CD4-positive, alpha-beta memory T cell (primary cell): ENCODE results near the gene ZNF32. TPM values are rescaled to one million over a fixed set of nuclear protein-coding genes. Genes with fewer than 3 reads are reported as not detected.

Source experiments
- CTCF ChIA-PET: fragments of 350-600 bp; sonication (Branson Sonifier 250); formaldehyde crosslinking; loops from one replicate; lab custom pipeline; 2021; ENCODE audit warnings: inconsistent platforms; ENCODE audit not compliant: partially characterized antibody; lab: Charles Lee
- POLR2A ChIA-PET: fragments of 350-600 bp; sonication (Branson Sonifier 250); formaldehyde crosslinking; loops from one replicate; lab custom pipeline; 2021; ENCODE audit not compliant: partially characterized antibody; lab: Charles Lee
- DNase-seq, 5 donors: peaks; one replicate each; pipeline versions ENCODE4 v3.0.0 to v3.0.0-alpha.2; 2020 to 2022; ENCODE audit warnings: mixed read lengths in 1 of 5
- H3K27ac ChIP-seq: one replicate; pipeline ENCODE4 v1.7.0; 2013; ENCODE audit warnings: low read depth, low read length
- H3K27me3 ChIP-seq: 2 replicates; pipeline ENCODE4 v1.7.0; 2013; ENCODE audit warnings: mild to moderate bottlenecking, low read length, moderate library complexity; ENCODE audit not compliant: insufficient read depth
- H3K36me3 ChIP-seq: 2 replicates; pipeline ENCODE4 v1.7.0; 2013; ENCODE audit warnings: mild to moderate bottlenecking, low read length, moderate library complexity; ENCODE audit not compliant: insufficient read depth
- H3K4me1 ChIP-seq: 2 replicates; pipeline ENCODE4 v1.7.0; 2013; ENCODE audit warnings: mild to moderate bottlenecking, low read length, moderate library complexity; ENCODE audit not compliant: insufficient read depth
- H3K4me3 ChIP-seq, 2 donors: one replicate each; pipeline ENCODE4 v1.7.0; 2013; ENCODE audit warnings: low read length in 2 of 2, mild to moderate bottlenecking in 1 of 2
- H3K9me3 ChIP-seq, 2 donors: one replicate each; pipeline ENCODE4 v1.7.0; 2013; ENCODE audit warnings: low read length in 2 of 2, control low read depth in 1 of 2; ENCODE audit not compliant: control insufficient read depth in 1 of 2
- H3K27ac Mint-ChIP-seq, 7 donors: one replicate each; pipeline ENCODE4 v1.8.0; 2020 to 2021; ENCODE audit warnings: mixed read lengths in 7 of 7, mild to moderate bottlenecking in 6 of 7, inconsistent platforms in 3 of 7, moderate library complexity in 3 of 7
- H3K27me3 Mint-ChIP-seq, 2 donors: one replicate each; pipeline ENCODE4 v1.8.0; 2020 to 2021; ENCODE audit warnings: mixed read lengths in 2 of 2
- H3K36me3 Mint-ChIP-seq, 2 donors: one replicate each; pipeline ENCODE4 v1.8.0; 2020 to 2021; ENCODE audit warnings: mixed read lengths in 2 of 2, inconsistent platforms in 1 of 2, mild to moderate bottlenecking in 1 of 2
- H3K4me1 Mint-ChIP-seq, 4 donors: one replicate each; pipeline ENCODE4 v1.8.0; 2020 to 2021; ENCODE audit warnings: mixed read lengths in 4 of 4, mild to moderate bottlenecking in 1 of 4
- H3K4me3 Mint-ChIP-seq, 8 donors: one replicate each; pipeline ENCODE4 v1.8.0; 2020 to 2021; ENCODE audit warnings: mixed read lengths in 8 of 8, mild to moderate bottlenecking in 7 of 8, moderate library complexity in 6 of 8, inconsistent platforms in 3 of 8
- H3K9me3 Mint-ChIP-seq, 8 donors: one replicate each; pipeline ENCODE4 v1.8.0; 2020 to 2021; ENCODE audit warnings: mixed read lengths in 8 of 8, mild to moderate bottlenecking in 5 of 8, inconsistent platforms in 3 of 8, moderate library complexity in 1 of 8
- intact Hi-C: fragments of 100-400 bp; cut with micrococcal nuclease; formaldehyde crosslinking; loops from one replicate; pipeline ENCODE4 v1.15.1; 2023
- polyA plus RNA-seq, 2 donors: library from polyadenylated mRNA; unstranded; fragments of 300-500 nt; fragmentation: Illumina TruSeq; gene quantifications; one replicate each; pipeline ENCODE4 v1.2.3, GENCODE V29; 2021
- total RNA-seq, 2 experiments: library from RNA; stranded (reverse); gene quantifications; one replicate each; pipeline ENCODE4 v1.2.3, GENCODE V29; 2021

Gene ZNF32
- total and polyA plus RNA-seq, 4 experiments from 2014 or later: 35.5 to 92.6 (median 58.2) TPM

DNA sequence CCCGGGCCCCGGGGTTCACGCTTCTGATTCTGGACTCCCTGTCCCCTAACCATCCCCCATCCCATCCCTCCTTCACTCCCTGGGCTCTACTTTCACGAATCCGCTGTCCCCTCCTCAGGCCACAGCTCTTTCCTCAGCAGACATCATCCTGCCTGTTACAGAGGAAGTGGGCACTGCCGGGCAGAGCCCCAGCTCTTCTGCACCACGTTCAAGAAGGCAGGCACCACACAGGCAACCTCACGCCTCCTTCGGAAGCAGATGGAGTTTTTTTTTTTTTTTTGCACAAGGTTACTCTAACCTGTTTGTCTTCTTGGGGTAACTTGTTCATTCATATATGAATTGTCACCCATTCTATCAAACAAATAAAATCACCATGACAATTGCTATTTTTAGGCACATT, 17.9 kb upstream of the ZNF32 start:
- Histone ChIP-seq H3K36me3 (no peaks in the 10 kb centered on the region), H3K27ac (no peak overlapping the region), H3K9me3 (no peaks in the 10 kb centered on the region), H3K4me1 (no peaks in the 10 kb centered on the region), H3K4me3 (no peak overlapping the region), H3K27me3 (peaks cover 10% of the 10 kb centered on the region)
- intact Hi-C loops: no loop called here
- H3K36me3 Mint-ChIP-seq: no peaks in the 10 kb centered on the region
- CTCF ChIA-PET: interaction anchor here (0.6 to 1.4 kb wide), 4 partner anchors 18 to 1191 kb away, joined by 3 to 5 read pairs (median 4); partner anchors contain the start of gene ZNF32
- no peak overlapping the region for H3K4me3 Mint-ChIP-seq
- peaks cover 28 to 36% of the 10 kb centered on the region in 2 donors for H3K27me3 Mint-ChIP-seq
- H3K9me3 Mint-ChIP-seq: peaks cover 0 to 6% (median 0%) of the 10 kb centered on the region in 8 donors
- peaks cover 0 to 6% (median 1%) of the 10 kb centered on the region in 4 donors for H3K4me1 Mint-ChIP-seq
- DNase-seq: no peak
- no peak overlapping the region for H3K27ac Mint-ChIP-seq
- POLR2A ChIA-PET: no interaction called here

DNA sequence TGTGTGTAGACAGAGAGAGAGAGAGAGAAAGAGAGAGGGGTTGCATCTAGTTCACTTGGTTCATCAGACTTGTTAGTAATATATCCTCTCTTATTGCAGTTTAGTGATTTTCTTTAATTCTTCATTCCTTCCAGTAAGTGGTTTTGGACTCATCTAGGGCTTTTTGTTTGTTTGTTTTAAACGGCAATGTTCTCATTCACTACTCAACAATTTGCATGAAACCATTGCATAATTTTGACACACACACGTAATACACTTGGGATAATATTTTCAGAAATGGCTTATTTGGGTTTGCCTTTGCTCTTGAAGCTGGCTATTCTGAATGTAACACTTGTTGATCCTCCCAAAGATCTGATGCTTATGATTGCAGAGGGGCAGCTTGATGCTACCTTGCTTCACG, 16.4 kb upstream of the ZNF32 start:
- H3K27ac ChIP-seq: no peak overlapping the region
- no peak overlapping the region for H3K4me3 Mint-ChIP-seq

DNA sequence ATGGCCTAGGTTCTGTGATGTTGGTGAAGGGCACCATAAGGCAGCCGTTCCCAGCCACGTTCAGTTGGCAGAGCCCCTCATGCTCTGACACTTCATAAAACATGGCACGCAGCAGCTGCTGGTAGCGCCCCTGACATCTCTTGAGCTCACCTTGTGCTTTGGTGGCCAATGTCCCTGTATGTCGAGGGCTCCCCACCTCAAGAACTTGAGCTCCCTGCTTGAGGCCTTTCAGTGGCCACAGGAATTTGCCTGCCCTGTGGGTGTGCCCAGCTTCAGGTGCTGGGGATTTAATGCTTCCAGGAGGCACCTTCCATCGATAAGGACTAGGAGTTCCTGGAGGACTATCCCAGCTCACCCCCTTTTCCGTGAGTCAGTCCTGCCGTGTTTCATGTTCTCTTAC, 9.5 kb upstream of the ZNF32 start:
- Histone ChIP-seq H3K36me3 (no peaks in the 10 kb centered on the region), H3K27ac (no peak overlapping the region), H3K4me1 (no peaks in the 10 kb centered on the region), H3K4me3 (no peak overlapping the region), H3K9me3 (no peaks in the 10 kb centered on the region), H3K27me3 (no peaks in the 10 kb centered on the region)
- CTCF ChIA-PET: interaction anchor here (1.0 kb wide), 1 partner anchor 728 kb away, joined by 3 read pairs; no protein-coding TSS in a partner anchor
- DNase-seq: no peak
- no peaks in the 10 kb centered on the region for H3K4me1 Mint-ChIP-seq
- peaks cover 0 to 5% (median 0%) of the 10 kb centered on the region in 8 donors for H3K9me3 Mint-ChIP-seq
- H3K27me3 Mint-ChIP-seq: peaks cover 9 to 10% of the 10 kb centered on the region in 2 donors
- no peak overlapping the region for H3K27ac Mint-ChIP-seq
- no peak overlapping the region for H3K4me3 Mint-ChIP-seq
- intact Hi-C loops: no loop called here
- H3K36me3 Mint-ChIP-seq: no peaks in the 10 kb centered on the region
- POLR2A ChIA-PET: no interaction called here

More for the DNA sequence above, 16.4 kb upstream of the ZNF32 start:
- Mint-ChIP-seq H3K36me3 (no peaks in the 10 kb centered on the region), H3K9me3 (peaks cover 0 to 6% (median 0%) of the 10 kb centered on the region in 8 donors), H3K27ac (no peak overlapping the region), H3K27me3 (peaks cover 24 to 29% of the 10 kb centered on the region in 2 donors), H3K4me1 (peaks cover 0 to 5% (median under 1%) of the 10 kb centered on the region in 4 donors)
- Histone ChIP-seq H3K4me1 (no peaks in the 10 kb centered on the region), H3K4me3 (no peak overlapping the region), H3K9me3 (no peaks in the 10 kb centered on the region), H3K36me3 (no peaks in the 10 kb centered on the region), H3K27me3 (peaks cover 10% of the 10 kb centered on the region)
- no peak for DNase-seq
- ChIA-PET POLR2A (no interaction called here), CTCF (no interaction called here)
- intact Hi-C loops: no loop called here

DNA sequence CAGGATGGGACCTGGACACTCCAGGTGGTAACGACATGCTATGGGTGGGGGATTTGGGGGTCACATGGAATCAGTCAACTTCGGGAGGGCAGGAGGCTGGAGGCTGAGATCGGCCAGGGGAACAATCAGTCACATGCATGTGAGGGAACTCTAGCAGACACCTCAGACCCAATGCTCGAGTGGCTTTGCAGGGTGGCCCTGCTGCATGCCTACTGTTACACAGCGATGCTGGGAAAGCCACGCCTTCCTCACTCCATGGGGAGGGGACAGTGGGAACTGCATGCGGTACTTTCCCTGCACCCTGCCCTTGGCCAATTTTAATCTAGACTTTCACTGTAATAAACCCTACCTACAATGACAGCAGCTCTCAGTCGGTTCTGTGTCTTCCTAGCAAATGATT, 6.6 kb upstream of the ZNF32 start:
- Mint-ChIP-seq H3K27me3 (peaks cover 11 to 13% of the 10 kb centered on the region in 2 donors), H3K36me3 (no peaks in the 10 kb centered on the region), H3K4me1 (peaks cover 0 to 2% (median 0%) of the 10 kb centered on the region in 4 donors), H3K27ac (peak overlapping the region in 1 of 7 donors; percentile 6), H3K4me3 (no peak overlapping the region), H3K9me3 (peaks cover 0 to 2% (median 0%) of the 10 kb centered on the region in 8 donors)
- no peaks in the 10 kb centered on the region for H3K36me3 ChIP-seq
- ChIA-PET POLR2A (no interaction called here), CTCF (no interaction called here)
- no peak overlapping the region for H3K27ac ChIP-seq
- no peaks in the 10 kb centered on the region for H3K9me3 ChIP-seq
- intact Hi-C loops: no loop called here
- H3K4me1 ChIP-seq: no peaks in the 10 kb centered on the region
- no peak overlapping the region for H3K4me3 ChIP-seq
- H3K27me3 ChIP-seq: no peaks in the 10 kb centered on the region
- no peak for DNase-seq

DNA sequence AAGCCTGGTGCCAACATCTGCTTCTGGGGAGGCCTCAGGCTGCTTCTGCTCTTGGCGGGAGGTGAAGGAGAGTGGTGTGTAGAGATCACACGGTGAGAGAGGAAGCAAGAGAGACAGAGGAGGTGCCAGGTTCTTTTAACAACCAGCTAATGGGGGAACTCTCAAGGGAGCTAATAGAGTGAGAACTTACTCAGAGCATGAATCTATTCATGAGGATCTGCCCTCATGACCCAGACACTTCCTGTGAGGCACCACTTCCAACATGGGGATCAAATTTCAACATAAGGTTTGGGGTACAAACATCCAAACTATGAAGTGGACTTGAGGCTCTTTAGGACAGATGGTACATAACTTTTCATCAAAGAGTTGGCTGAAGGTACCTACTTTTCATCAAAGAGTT, 5.1 kb upstream of the ZNF32 start:
- Histone ChIP-seq H3K4me3 (no peak overlapping the region), H3K27ac (no peak overlapping the region), H3K9me3 (no peaks in the 10 kb centered on the region), H3K36me3 (no peaks in the 10 kb centered on the region), H3K27me3 (no peaks in the 10 kb centered on the region), H3K4me1 (peaks cover 8% of the 10 kb centered on the region)
- peaks cover 0 to 2% (median 0%) of the 10 kb centered on the region in 8 donors for H3K9me3 Mint-ChIP-seq
- ChIA-PET POLR2A (no interaction called here), CTCF (interaction anchor here (1.4 kb wide), 1 partner anchor 36 kb away, joined by 4 read pairs; no protein-coding TSS in a partner anchor)
- peaks cover 6 to 16% (median 8%) of the 10 kb centered on the region in 4 donors for H3K4me1 Mint-ChIP-seq
- peaks cover 11 to 12% of the 10 kb centered on the region in 2 donors for H3K27me3 Mint-ChIP-seq
- no peak overlapping the region for H3K4me3 Mint-ChIP-seq
- DNase-seq: no peak
- no peak overlapping the region for H3K27ac Mint-ChIP-seq
- intact Hi-C loops: no loop called here
- H3K36me3 Mint-ChIP-seq: peaks cover 0 to 3% of the 10 kb centered on the region in 2 donors

DNA sequence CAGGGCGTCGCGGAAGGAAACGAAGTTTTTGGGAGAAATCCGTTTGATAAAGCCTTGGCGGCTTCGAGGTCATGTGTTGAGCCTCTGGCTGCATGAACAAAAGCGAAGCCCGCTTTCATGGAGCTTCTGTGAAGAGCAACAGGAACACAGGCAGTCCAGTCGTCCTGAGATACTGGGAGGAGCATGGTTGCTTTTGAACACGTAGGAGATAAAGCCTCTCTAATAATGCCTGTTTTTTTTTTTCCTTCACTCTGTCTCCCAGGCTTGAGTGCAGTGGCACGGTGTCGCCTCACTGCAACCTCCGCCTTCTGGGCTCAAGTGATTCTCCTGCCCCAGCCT, 473 bp upstream of the ZNF32 start:
- Histone ChIP-seq H3K9me3 (peaks cover 0 to 20% of the 10 kb centered on the region in 2 donors), H3K36me3 (peaks cover 19% of the 10 kb centered on the region), H3K4me3 (peak overlapping the region; percentile 66 to 78), H3K27ac (peak overlapping the region; percentile 76), H3K27me3 (no peaks in the 10 kb centered on the region), H3K4me1 (peaks cover 18% of the 10 kb centered on the region)
- Mint-ChIP-seq H3K4me1 (peaks cover 11 to 38% (median 18%) of the 10 kb centered on the region in 4 donors), H3K9me3 (peaks cover 3 to 34% (median 24%) of the 10 kb centered on the region in 8 donors), H3K4me3 (peak overlapping the region; percentile 93 to 98 (median 94)), H3K36me3 (peaks cover 33 to 37% of the 10 kb centered on the region in 2 donors), H3K27me3 (peaks cover 8% of the 10 kb centered on the region in 2 donors), H3K27ac (peak overlapping the region; percentile 57 to 96 (median 92))
- no peak for DNase-seq
- POLR2A ChIA-PET: interaction anchor here (0.5 to 3.8 kb wide), 11 partner anchors 8 to 972 kb away, joined by 3 to 36 read pairs (median 4); partner anchors contain the start of genes ZNF239 and ZNF485
- intact Hi-C loops: loop anchor here (2.0 to 10.0 kb wide), 3 partner anchors 42 to 864 kb away; partner anchors contain the start of gene BMS1
- CTCF ChIA-PET: interaction anchor here (0.8 to 2.0 kb wide), 4 partner anchors 18 to 40 kb away, joined by 3 to 7 read pairs (median 5); no protein-coding TSS in a partner anchor

DNA sequence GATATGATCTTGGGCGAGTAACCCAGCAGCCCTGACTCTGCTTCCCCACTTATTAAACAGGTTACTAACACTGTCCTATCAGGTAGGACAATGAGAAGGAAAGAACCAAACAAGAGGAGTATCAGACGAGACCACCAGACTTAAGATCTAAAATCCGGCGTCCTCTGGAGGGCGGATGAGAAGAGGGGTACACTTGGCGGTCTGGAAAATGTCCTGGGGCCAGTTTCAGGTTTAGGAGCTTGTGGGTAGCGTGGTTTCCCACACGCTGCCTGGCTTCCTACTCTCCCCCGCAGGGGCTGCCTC, 635 bp downstream of the ZNF32 start:
- Histone ChIP-seq H3K4me3 (peak overlapping the region; percentile 40 to 78), H3K9me3 (peaks cover 0 to 31% of the 10 kb centered on the region in 2 donors), H3K27me3 (no peaks in the 10 kb centered on the region), H3K4me1 (peaks cover 18% of the 10 kb centered on the region), H3K36me3 (peaks cover 23% of the 10 kb centered on the region), H3K27ac (peak overlapping the region; percentile 76)
- DNase-seq: no peak
- ChIA-PET POLR2A (interaction anchor here (1.2 to 3.8 kb wide), 7 partner anchors 13 to 74 kb away, joined by 3 to 36 read pairs (median 6); partner anchors contain the start of genes ZNF239 and ZNF485), CTCF (interaction anchor here (2.0 kb wide), 1 partner anchor 74 kb away, joined by 5 read pairs; the partner anchor contains the start of gene ZNF239)
- Mint-ChIP-seq H3K9me3 (peaks cover 3 to 44% (median 33%) of the 10 kb centered on the region in 8 donors), H3K4me3 (peak overlapping the region; percentile 89 to 94 (median 92)), H3K4me1 (peaks cover 11 to 38% (median 18%) of the 10 kb centered on the region in 4 donors), H3K27me3 (peaks cover 2 to 5% of the 10 kb centered on the region in 2 donors), H3K27ac (peak overlapping the region; percentile 84 to 96 (median 93)), H3K36me3 (peaks cover 43 to 47% of the 10 kb centered on the region in 2 donors)
- intact Hi-C loops: loop anchor here (1.0 to 10.0 kb wide), 6 partner anchors 42 to 863 kb away; partner anchors contain the start of genes BMS1, CSGALNACT2, ZNF239 and ZNF485
